ENCODE results near the gene IFITM1. TPM values are rescaled to one million over a fixed set of nuclear protein-coding genes. Genes with fewer than 3 reads are reported as not detected.
A peak's percentile ranks its signal among the peaks of the same experiment; 100 is the strongest.
"Not testable (repeated sequence)": the region's sequence is repeated elsewhere in the genome, so short reads cannot be mapped to it uniquely, and the experiment has no call there.

The IFITM1 gene
- total RNA-seq, 1 donor from 2014 or later = 13.3 TPM

DNA sequence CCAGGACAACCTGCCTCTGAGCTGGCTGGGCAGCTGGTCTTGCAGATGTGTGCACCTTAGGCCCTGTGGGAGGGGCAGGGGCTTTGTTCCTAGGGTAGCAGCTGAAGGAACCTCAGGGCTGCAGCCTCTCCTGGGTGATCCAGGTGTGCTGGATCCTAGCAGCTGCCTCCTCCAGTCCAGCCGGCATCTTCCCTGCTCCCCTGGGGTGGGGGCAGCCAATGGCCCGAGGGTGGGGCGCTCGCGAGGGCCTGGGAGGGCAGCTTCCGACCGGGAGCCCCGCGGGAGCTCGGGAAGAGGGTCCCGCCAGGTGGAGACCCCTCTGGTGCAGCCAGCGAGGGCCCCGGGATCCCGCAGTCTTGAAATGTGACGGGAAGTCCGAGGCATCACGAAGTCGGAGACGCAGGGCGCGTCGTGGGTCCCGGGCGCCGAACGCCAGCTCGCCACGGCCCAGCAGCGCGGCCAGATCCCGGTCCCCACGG, 1.7 kb downstream of the IFITM1 start:
- Mint-ChIP-seq H3K27me3 (ENCODE audit: insufficient read depth, low read depth) (peaks cover 12% of the 10 kb centered on the region), H3K36me3 (no peaks in the 10 kb centered on the region), H3K27ac (no peak overlapping the region), H3K4me3 (peak overlapping the region; percentile 38), H3K9me3 (no peaks in the 10 kb centered on the region), H3K4me1 (peaks cover 52% of the 10 kb centered on the region)
- peaks cover 46% of the 10 kb centered on the region for H3F3A ChIP-seq (ENCODE audit: low read depth)
- no peaks in the 10 kb centered on the region for H4K20me1 ChIP-seq (ENCODE audit: low read depth)
- peaks cover 58% of the 10 kb centered on the region for H3K4me1 ChIP-seq
- DNase-seq (ENCODE audit: low spot score) = no peak
- H3K27me3 ChIP-seq = peaks cover 50% of the 10 kb centered on the region
- no peak for TF ChIP-seq EZH2phosphoT487 (IDR thresholded peaks at IDR 0.05)
- TF ChIP-seq EZH2 (IDR thresholded peaks at IDR 0.05) = no peak
- TF ChIP-seq, protein P1, sequence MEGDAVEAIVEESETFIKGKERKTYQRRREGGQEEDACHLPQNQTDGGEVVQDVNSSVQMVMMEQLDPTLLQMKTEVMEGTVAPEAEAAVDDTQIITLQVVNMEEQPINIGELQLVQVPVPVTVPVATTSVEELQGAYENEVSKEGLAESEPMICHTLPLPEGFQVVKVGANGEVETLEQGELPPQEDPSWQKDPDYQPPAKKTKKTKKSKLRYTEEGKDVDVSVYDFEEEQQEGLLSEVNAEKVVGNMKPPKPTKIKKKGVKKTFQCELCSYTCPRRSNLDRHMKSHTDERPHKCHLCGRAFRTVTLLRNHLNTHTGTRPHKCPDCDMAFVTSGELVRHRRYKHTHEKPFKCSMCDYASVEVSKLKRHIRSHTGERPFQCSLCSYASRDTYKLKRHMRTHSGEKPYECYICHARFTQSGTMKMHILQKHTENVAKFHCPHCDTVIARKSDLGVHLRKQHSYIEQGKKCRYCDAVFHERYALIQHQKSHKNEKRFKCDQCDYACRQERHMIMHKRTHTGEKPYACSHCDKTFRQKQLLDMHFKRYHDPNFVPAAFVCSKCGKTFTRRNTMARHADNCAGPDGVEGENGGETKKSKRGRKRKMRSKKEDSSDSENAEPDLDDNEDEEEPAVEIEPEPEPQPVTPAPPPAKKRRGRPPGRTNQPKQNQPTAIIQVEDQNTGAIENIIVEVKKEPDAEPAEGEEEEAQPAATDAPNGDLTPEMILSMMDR (IDR thresholded peaks at IDR 0.05) = no peak
- no peak overlapping the region for H3K27ac ChIP-seq
- no peak overlapping the region for H2AFZ ChIP-seq (replicated peaks)
- H3K4me3 ChIP-seq = peak overlapping the region; percentile 31
- H3K4me2 ChIP-seq = peak overlapping the region; percentile 84
- no peaks in the 10 kb centered on the region for H3K36me3 ChIP-seq
- no peaks in the 10 kb centered on the region for H3K9me3 ChIP-seq (ENCODE audit: low read depth)
- H3K79me2 ChIP-seq (ENCODE audit: low read depth) = no peaks in the 10 kb centered on the region
- H3K9ac ChIP-seq = no peak overlapping the region

DNA sequence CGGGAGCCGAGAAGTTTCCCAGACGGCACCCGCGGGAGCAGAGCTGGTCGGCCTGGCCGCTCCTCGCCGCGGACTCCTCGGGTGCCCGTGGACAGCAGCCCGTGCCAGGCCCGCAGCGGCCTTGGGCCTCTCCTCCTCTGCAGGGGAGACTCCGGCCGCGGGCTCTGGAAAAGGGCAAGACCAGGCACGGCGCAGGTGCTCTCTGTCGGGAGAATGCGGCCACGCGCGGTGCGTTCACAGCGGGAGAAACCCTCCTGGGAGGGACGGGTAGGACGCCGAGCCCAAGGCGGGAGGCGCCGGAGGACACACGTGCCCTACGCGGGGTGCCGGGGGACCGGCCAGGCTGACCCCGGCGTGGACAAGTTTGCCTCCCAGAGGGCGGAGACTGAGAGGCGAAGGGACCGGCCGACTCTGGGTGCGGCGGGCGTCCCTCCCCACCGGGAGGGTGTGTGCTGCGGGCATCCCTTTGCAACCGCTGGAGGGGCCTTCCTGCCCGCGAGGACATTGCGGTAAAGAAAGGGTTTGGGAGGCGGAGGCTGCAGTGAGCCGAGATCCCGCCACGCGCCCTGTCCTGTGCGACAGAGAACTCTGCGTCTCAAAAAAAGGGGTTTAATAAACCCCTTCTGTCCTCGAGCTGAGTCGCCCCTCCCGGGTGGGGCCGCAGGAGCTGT, 2.3 kb downstream of the IFITM1 start:
- Histone ChIP-seq H3K9ac (no peak overlapping the region), H3K4me1 (peaks cover 58% of the 10 kb centered on the region), H3F3A (ENCODE audit: low read depth) (peaks cover 47% of the 10 kb centered on the region), H3K36me3 (no peaks in the 10 kb centered on the region), H3K4me3 (peak overlapping the region; percentile 31), H3K79me2 (ENCODE audit: low read depth) (no peaks in the 10 kb centered on the region), H4K20me1 (ENCODE audit: low read depth) (no peaks in the 10 kb centered on the region), H3K27ac (no peak overlapping the region), H2AFZ (replicated peaks) (no peak overlapping the region), H3K9me3 (ENCODE audit: low read depth) (no peaks in the 10 kb centered on the region), H3K4me2 (peak overlapping the region; percentile 84), H3K27me3 (peaks cover 50% of the 10 kb centered on the region)
- DNase-seq (ENCODE audit: low spot score) = peak; percentile 50
- no peaks in the 10 kb centered on the region for H3K9me3 Mint-ChIP-seq
- no peaks in the 10 kb centered on the region for H3K36me3 Mint-ChIP-seq
- H3K4me3 Mint-ChIP-seq = peak overlapping the region; percentile 78
- H3K27me3 Mint-ChIP-seq (ENCODE audit: insufficient read depth, low read depth) = peaks cover 12% of the 10 kb centered on the region
- H3K4me1 Mint-ChIP-seq = peaks cover 57% of the 10 kb centered on the region
- TF ChIP-seq, protein P1 (IDR thresholded peaks at IDR 0.05) = no peak
- TF ChIP-seq EZH2 (IDR thresholded peaks at IDR 0.05) (peak; percentile 95), EZH2phosphoT487 (IDR thresholded peaks at IDR 0.05) (peak; percentile 94)
- H3K27ac Mint-ChIP-seq = no peak overlapping the region

DNA sequence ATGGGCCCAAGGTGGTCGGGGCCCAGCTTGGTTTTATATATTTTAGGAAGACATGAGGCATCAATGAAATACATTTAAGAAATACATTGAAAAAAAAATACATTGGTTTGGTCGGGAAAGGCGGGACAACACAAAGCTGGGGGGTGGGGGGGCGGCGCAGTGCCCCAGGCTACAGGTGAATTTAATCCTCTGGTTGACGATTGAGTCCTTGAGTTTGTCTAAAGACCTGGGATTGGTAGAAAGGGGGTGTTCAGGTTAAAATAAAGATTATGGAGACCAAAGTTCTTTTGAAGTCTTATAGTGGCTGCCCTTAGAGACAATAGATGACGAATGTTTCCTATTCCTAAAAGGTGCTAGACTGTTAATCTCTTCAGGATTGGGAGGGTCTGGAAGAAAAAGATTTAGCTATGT, 3.1 kb downstream of the IFITM1 start:
- peaks cover 56% of the 10 kb centered on the region for H3K4me1 ChIP-seq
- no peaks in the 10 kb centered on the region for H3K36me3 ChIP-seq
- Mint-ChIP-seq H3K36me3 (no peaks in the 10 kb centered on the region), H3K27ac (no peak overlapping the region), H3K27me3 (ENCODE audit: insufficient read depth, low read depth) (peaks cover 12% of the 10 kb centered on the region), H3K9me3 (no peaks in the 10 kb centered on the region), H3K4me3 (peak overlapping the region; percentile 78), H3K4me1 (peaks cover 53% of the 10 kb centered on the region)
- peak overlapping the region; percentile 31 for H3K4me3 ChIP-seq
- TF ChIP-seq EZH2phosphoT487 (IDR thresholded peaks at IDR 0.05) = no peak
- TF ChIP-seq, protein P1 (IDR thresholded peaks at IDR 0.05) = no peak
- H3K79me2 ChIP-seq (ENCODE audit: low read depth) = no peaks in the 10 kb centered on the region
- H3K27ac ChIP-seq = no peak overlapping the region
- H3K27me3 ChIP-seq = peaks cover 44% of the 10 kb centered on the region
- H3K9ac ChIP-seq = no peak overlapping the region
- peaks cover 44% of the 10 kb centered on the region for H3F3A ChIP-seq (ENCODE audit: low read depth)
- no peak for DNase-seq (ENCODE audit: low spot score)
- no peaks in the 10 kb centered on the region for H3K9me3 ChIP-seq (ENCODE audit: low read depth)
- H3K4me2 ChIP-seq = peak overlapping the region; percentile 84
- H4K20me1 ChIP-seq (ENCODE audit: low read depth) = no peaks in the 10 kb centered on the region
- no peak overlapping the region for H2AFZ ChIP-seq (replicated peaks)

- H3K79me2 ChIP-seq (ENCODE audit: low read depth); H3K36me3 ChIP-seq; H3K27ac Mint-ChIP-seq; H2AFZ ChIP-seq (replicated peaks); H3K9me3 Mint-ChIP-seq; H3K4me3 ChIP-seq; H3K36me3 Mint-ChIP-seq; H4K20me1 ChIP-seq (ENCODE audit: low read depth); H3K9me3 ChIP-seq (ENCODE audit: low read depth); H3K9ac ChIP-seq; DNase-seq (ENCODE audit: low spot score); H3K27ac ChIP-seq: not testable (repeated sequence)
- H3K4me2 ChIP-seq = peak overlapping the region; percentile 84
- Mint-ChIP-seq H3K27me3 (ENCODE audit: insufficient read depth, low read depth) (peaks cover 12% of the 10 kb centered on the region), H3K4me1 (peaks cover 45% of the 10 kb centered on the region), H3K4me3 (peak overlapping the region; percentile 78)
- peaks cover 35% of the 10 kb centered on the region for H3F3A ChIP-seq (ENCODE audit: low read depth)
- H3K4me1 ChIP-seq = peaks cover 48% of the 10 kb centered on the region
- peaks cover 39% of the 10 kb centered on the region for H3K27me3 ChIP-seq
Measured at GRCh38 chr11:317668-318404, 4.0 kb downstream of the IFITM1 start.

DNA sequence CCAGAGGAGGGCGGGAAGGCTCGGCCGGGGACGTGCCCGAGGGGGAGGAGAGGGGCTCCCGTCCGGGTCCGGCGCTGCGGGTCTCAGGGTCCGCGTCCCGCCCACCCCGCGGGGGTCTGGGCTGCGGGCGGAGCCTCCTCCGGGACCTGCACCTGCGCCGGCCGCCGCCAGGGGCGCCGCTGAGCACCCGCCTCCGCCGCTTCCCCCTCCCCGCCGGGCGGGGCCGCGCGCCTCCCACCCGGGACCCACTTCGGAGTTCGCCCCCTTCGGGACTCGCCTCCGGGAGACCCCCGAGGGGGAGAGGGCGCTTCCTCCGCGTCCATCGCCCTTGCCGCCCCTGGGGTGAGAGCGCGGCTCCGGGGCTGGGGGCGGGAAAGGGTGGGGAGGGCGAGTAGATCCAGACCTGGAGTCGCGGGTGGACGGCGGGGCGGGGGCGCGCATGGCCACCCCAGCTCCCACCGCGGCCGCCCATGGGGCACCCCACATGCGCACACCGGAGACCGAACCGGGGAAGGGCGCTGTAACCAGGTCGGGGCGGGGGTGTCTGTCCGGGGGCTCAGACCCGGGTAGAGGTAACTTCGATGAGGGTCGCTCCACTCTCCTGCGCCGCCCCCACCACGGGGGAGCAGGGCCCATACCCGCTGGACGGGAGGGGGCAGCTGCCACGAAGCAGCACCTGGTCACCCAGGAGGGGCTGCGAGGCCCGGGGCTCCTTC, 4.7 kb downstream of the IFITM1 start:
- H3K9ac ChIP-seq; H3K27ac ChIP-seq; H3K27ac Mint-ChIP-seq; H2AFZ ChIP-seq (replicated peaks); H3K4me3 Mint-ChIP-seq; H3K79me2 ChIP-seq (ENCODE audit: low read depth); H3K36me3 Mint-ChIP-seq; H3K36me3 ChIP-seq; H4K20me1 ChIP-seq (ENCODE audit: low read depth); H3K9me3 Mint-ChIP-seq; DNase-seq (ENCODE audit: low spot score); H3K9me3 ChIP-seq (ENCODE audit: low read depth): not testable (repeated sequence)
- H3K4me2 ChIP-seq = peak overlapping the region; percentile 79
- Mint-ChIP-seq H3K27me3 (ENCODE audit: insufficient read depth, low read depth) (peaks cover 12% of the 10 kb centered on the region), H3K4me1 (peaks cover 38% of the 10 kb centered on the region)
- H3K4me3 ChIP-seq = peak overlapping the region; percentile 45
- peaks cover 28% of the 10 kb centered on the region for H3F3A ChIP-seq (ENCODE audit: low read depth)
- H3K27me3 ChIP-seq = peaks cover 39% of the 10 kb centered on the region
- H3K4me1 ChIP-seq = peaks cover 41% of the 10 kb centered on the region
